Astrocyte of the spinal cord (primary cell): Measurements from ENCODE around the gene AKT2.
"Not testable (repeated sequence)": the region's sequence is repeated elsewhere in the genome, so short reads cannot be mapped to it uniquely, and the experiment has no call there.

ENCODE experiments used
- DNase-seq: peaks from one replicate; pipeline ENCODE4 v3.0.0; 2011; ENCODE audit warnings: low read depth, low spot score
- H3K4me3 ChIP-seq: 2 replicates; pipeline ENCODE4 v1.5.1; 2011; ENCODE audit warnings: low read depth, mild to moderate bottlenecking, low read length, moderate library complexity
- CTCF ChIP-seq: IDR thresholded peaks from 2 replicates; pipeline ENCODE4 v1.5.1; 2012; ENCODE audit warnings: low read depth, mild to moderate bottlenecking, low read length, inconsistent platforms
- in situ Hi-C: cut with HindIII; loops from 2 replicates; pipeline ENCODE4 v1.10.0; 2017; ENCODE audit warnings: low sequenced_read_pairs

The AKT2 gene

GRCh38 chr19:40284501-40285352, at the start of gene AKT2:
AKT2 (minus strand) TSS chr19:40285345; CDS start chr19:40265267, 20,078 bp downstream.
- in situ Hi-C loops, result no loop called here
- peak within 1 kb of the TSS; percentile 84 for H3K4me3 ChIP-seq
- no peak for TF ChIP-seq CTCF
- DNase-seq, result peak; percentile 82

GRCh38 chr19:40333083-40333482, 47.9 kb upstream of the AKT2 start:
- H3K4me3 ChIP-seq, DNase-seq, in situ Hi-C loops: not testable (repeated sequence)

- in situ Hi-C loops, result no loop called here
- no peak for TF ChIP-seq CTCF
- no peak overlapping the region for H3K4me3 ChIP-seq
- DNase-seq, result no peak
Observed at GRCh38 chr19:40332669-40333068, 47.5 kb upstream of the AKT2 start.

GRCh38 chr19:40331052-40331451, 45.9 kb upstream of the AKT2 start:
- no peak for DNase-seq
- no peak for TF ChIP-seq CTCF
- in situ Hi-C loops, result no loop called here
- H3K4me3 ChIP-seq, result no peak overlapping the region

- TF ChIP-seq CTCF, result no peak
- H3K4me3 ChIP-seq, result no peak overlapping the region
- in situ Hi-C loops, result no loop called here
- no peak for DNase-seq
Observed at GRCh38 chr19:40326201-40326600, 41.1 kb upstream of the AKT2 start.

- no peak for TF ChIP-seq CTCF
- in situ Hi-C loops, result no loop called here
- no peak for DNase-seq
Observed at GRCh38 chr19:40323705-40324104, 38.6 kb upstream of the AKT2 start.

GRCh38 chr19:40322951-40323615, 37.9 kb upstream of the AKT2 start:
- DNase-seq, result peak; percentile 59
- in situ Hi-C loops, result no loop called here
- no peak for TF ChIP-seq CTCF
- H3K4me3 ChIP-seq, result no peak overlapping the region

More at GRCh38 chr19:40323705-40324104, 38.6 kb upstream of the AKT2 start:
- no peak overlapping the region for H3K4me3 ChIP-seq
